Left renal cortex interstitium (tissue), 4 donors: ENCODE measurements around the gene LAPTM5. TPM values are rescaled to one million over a fixed set of nuclear protein-coding genes. Genes with fewer than 3 reads are reported as not detected.
"Not testable (repeated sequence)": the region's sequence is repeated elsewhere in the genome, so short reads cannot be mapped to it uniquely, and the experiment has no call there.

Experiments
- DNase-seq, 4 donors: peaks; one replicate each; pipeline ENCODE4 v3.0.0-alpha.2; 2013; ENCODE audit warnings: low read depth in 4 of 4, low spot score in 2 of 4, missing footprints in 1 of 4
- polyA plus RNA-seq, 4 donors: library from polyadenylated mRNA; unstranded; fragments of 120-200 nt; gene quantifications; one replicate each; pipeline ENCODE4 v1.2.1, GENCODE V29; 2013; ENCODE audit not compliant: insufficient read length in 4 of 4

The LAPTM5 gene
- polyA plus RNA-seq, 4 donors, result 12.9 to 19.4 (median 14.4) TPM

GRCh38 chr1:30701258-30701633 lies 56.3 kb downstream of the LAPTM5 start:
- no peak for DNase-seq

- no peak for DNase-seq
Observed at GRCh38 chr1:30700528-30701257, 56.9 kb downstream of the LAPTM5 start.

GRCh38 chr1:30699762-30700161 lies 57.8 kb downstream of the LAPTM5 start:
- no peak for DNase-seq

- no peak for DNase-seq
Observed at GRCh38 chr1:30698401-30698981, 59.1 kb downstream of the LAPTM5 start.

GRCh38 chr1:30697571-30698376 lies 59.8 kb downstream of the LAPTM5 start:
- DNase-seq, result no peak

GRCh38 chr1:30696831-30697230 lies 60.7 kb downstream of the LAPTM5 start:
- DNase-seq, result no peak

- no peak for DNase-seq
Observed at GRCh38 chr1:30695439-30695841, 62.1 kb downstream of the LAPTM5 start.

- no peak for DNase-seq
Observed at GRCh38 chr1:30694280-30695175, 63.0 kb downstream of the LAPTM5 start.

- no peak for DNase-seq
Observed at GRCh38 chr1:30693822-30694221, 63.8 kb downstream of the LAPTM5 start.

GRCh38 chr1:30693366-30693765 lies 64.2 kb downstream of the LAPTM5 start:
- DNase-seq, result no peak

- DNase-seq, result no peak
Observed at GRCh38 chr1:30692948-30693301, 64.6 kb downstream of the LAPTM5 start.

- DNase-seq, result no peak
Observed at GRCh38 chr1:30692201-30692947, 65.2 kb downstream of the LAPTM5 start.

GRCh38 chr1:30691480-30691879 lies 66.1 kb downstream of the LAPTM5 start:
- no peak for DNase-seq

GRCh38 chr1:30689901-30690645 lies 67.5 kb downstream of the LAPTM5 start:
- DNase-seq, result no peak

GRCh38 chr1:30688920-30689794 lies 68.4 kb downstream of the LAPTM5 start:
- DNase-seq, result no peak

- DNase-seq, result not testable (repeated sequence)
Observed at GRCh38 chr1:30688516-30688915, 69.1 kb downstream of the LAPTM5 start.

GRCh38 chr1:30687886-30688285 lies 69.7 kb downstream of the LAPTM5 start:
- no peak for DNase-seq

- DNase-seq, result no peak
Observed at GRCh38 chr1:30686236-30686935, 71.2 kb downstream of the LAPTM5 start.
